ENCODE data around the gene NRCAM.

GRCh38 chr7:108358553-108358952, 97.7 kb downstream of the NRCAM start:
- TF ChIP-seq, protein P1, sequence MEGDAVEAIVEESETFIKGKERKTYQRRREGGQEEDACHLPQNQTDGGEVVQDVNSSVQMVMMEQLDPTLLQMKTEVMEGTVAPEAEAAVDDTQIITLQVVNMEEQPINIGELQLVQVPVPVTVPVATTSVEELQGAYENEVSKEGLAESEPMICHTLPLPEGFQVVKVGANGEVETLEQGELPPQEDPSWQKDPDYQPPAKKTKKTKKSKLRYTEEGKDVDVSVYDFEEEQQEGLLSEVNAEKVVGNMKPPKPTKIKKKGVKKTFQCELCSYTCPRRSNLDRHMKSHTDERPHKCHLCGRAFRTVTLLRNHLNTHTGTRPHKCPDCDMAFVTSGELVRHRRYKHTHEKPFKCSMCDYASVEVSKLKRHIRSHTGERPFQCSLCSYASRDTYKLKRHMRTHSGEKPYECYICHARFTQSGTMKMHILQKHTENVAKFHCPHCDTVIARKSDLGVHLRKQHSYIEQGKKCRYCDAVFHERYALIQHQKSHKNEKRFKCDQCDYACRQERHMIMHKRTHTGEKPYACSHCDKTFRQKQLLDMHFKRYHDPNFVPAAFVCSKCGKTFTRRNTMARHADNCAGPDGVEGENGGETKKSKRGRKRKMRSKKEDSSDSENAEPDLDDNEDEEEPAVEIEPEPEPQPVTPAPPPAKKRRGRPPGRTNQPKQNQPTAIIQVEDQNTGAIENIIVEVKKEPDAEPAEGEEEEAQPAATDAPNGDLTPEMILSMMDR (conservative IDR thresholded peaks at IDR 0.05): no peak
- TF ChIP-seq ZFX (IDR thresholded peaks at IDR 0.05): no peak

Data from C4-2B (cell line).